Measurements from ENCODE around the gene PANK4. TPM values are rescaled to one million over a fixed set of nuclear protein-coding genes. Genes with fewer than 3 reads are reported as not detected.

Gene PANK4
- total RNA-seq, 8 experiments from 2014 or later = 24.9 to 44.0 (median 37.3) TPM

- Histone ChIP-seq H3K4me3 (no peak overlapping the region), H3K4me1 (replicated peaks in 1 of 2) (peaks cover 33 to 34% of the 10 kb centered on the region in 2 donors), H3K27ac (no peak overlapping the region)
- 50 to 88% (median 80%) methylated on average over 2 to 5 of the region's 12 CpGs; no CpG with 5 or more reads in 3 of the 10 experiments for WGBS, 10 experiments
- no peak for ATAC-seq (replicated peaks in 6 of 8)
- in situ Hi-C loops (cut with MboI; ENCODE audit: low pct_unique_long_range_greater_than_20kb in 2 of 9, low sequenced_read_pairs in 9 of 9, unreplicated experiment in 9 of 9) = no loop called here
These were observed 45.4 kb downstream of the PANK4 start for GRCh38 chr1:2480986-2481364.

DNA sequence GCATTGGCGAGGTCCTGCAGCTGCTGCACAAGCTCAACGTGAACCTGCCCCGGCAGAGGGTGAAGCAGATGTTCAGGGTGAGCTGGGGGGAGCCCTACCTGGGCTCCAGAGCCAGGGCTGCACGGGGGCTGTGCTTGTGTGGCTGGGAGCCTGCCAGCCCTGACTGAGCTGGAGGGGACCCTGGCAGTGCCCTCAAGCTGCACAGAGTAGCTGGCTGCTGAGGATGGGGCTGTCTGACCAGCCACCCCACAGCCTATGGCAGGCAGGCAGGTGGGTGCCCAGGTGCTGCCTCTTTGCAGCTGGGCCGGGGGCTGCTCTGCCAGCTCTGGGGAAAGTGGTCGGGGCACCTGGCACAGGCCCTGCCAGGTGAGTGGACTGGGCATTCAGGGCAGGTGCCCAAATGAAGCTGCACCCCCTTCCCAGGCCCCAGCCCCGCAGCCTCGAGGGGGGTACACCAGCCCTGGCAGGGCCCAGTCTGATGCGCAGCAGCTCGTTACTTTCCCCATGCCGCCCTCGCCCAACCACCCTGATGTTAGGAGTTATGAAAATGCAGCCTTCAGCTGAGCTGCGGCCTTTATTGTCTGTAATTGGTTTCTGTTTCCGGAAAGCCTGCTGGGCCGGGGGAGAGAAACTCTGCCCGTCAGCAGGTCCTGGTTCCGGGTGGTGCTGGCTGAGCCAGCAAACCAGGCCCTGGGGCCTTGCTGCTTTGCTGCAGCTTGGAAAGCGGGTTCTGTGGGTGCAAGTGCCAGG is 46.0 kb downstream of the PANK4 start:
- 18 to 94% (median 78%) methylated on average over 1 to 13 of the region's 18 CpGs; no CpG with 5 or more reads in 2 of the 10 experiments for WGBS, 10 experiments
- H3K4me3 ChIP-seq = no peak overlapping the region
- H3K27ac ChIP-seq = no peak overlapping the region
- ATAC-seq (replicated peaks in 6 of 8) = no peak
- peaks cover 38 to 39% of the 10 kb centered on the region in 2 donors for H3K4me1 ChIP-seq (replicated peaks in 1 of 2)
- in situ Hi-C loops (cut with MboI; ENCODE audit: low pct_unique_long_range_greater_than_20kb in 2 of 9, low sequenced_read_pairs in 9 of 9, unreplicated experiment in 9 of 9) = no loop called here

GRCh38 chr1:2479618-2480017 is 46.8 kb downstream of the PANK4 start:
- H3K27ac ChIP-seq = no peak overlapping the region
- WGBS, 10 experiments = 92 to 96% (median 92%) methylated on average over 5 to 13 of the region's 28 CpGs; no CpG with 5 or more reads in 7 of the 10 experiments
- H3K4me3 ChIP-seq = no peak overlapping the region
- no peak for ATAC-seq (replicated peaks in 6 of 8)
- H3K4me1 ChIP-seq (replicated peaks in 1 of 2) = peaks cover 46 to 47% of the 10 kb centered on the region in 2 donors
- in situ Hi-C loops (cut with MboI; ENCODE audit: low pct_unique_long_range_greater_than_20kb in 2 of 9, low sequenced_read_pairs in 9 of 9, unreplicated experiment in 9 of 9) = no loop called here

GRCh38 chr1:2479186-2479585 is 47.2 kb downstream of the PANK4 start:
- Histone ChIP-seq H3K4me3 (no peak overlapping the region), H3K27ac (no peak overlapping the region), H3K4me1 (replicated peaks in 1 of 2) (peaks cover 50 to 52% of the 10 kb centered on the region in 2 donors)
- ATAC-seq (replicated peaks in 6 of 8) = no peak
- 90% methylated on average over 5 of the region's 20 CpGs; no CpG with 5 or more reads in 9 of the 10 experiments for WGBS, 10 experiments
- in situ Hi-C loops (cut with MboI; ENCODE audit: low pct_unique_long_range_greater_than_20kb in 2 of 9, low sequenced_read_pairs in 9 of 9, unreplicated experiment in 9 of 9) = no loop called here

- H3K4me1 ChIP-seq (replicated peaks in 1 of 2) = peaks cover 63 to 64% of the 10 kb centered on the region in 2 donors
- WGBS, 10 experiments = 16 to 100% (median 69%) methylated on average over 1 to 7 of the region's 35 CpGs; no CpG with 5 or more reads in 7 of the 10 experiments
- no peak overlapping the region for H3K4me3 ChIP-seq
- in situ Hi-C loops (cut with MboI; ENCODE audit: low pct_unique_long_range_greater_than_20kb in 2 of 9, low sequenced_read_pairs in 9 of 9, unreplicated experiment in 9 of 9) = no loop called here
- peak overlapping the region; percentile 17 to 36 for H3K27ac ChIP-seq
- ATAC-seq (replicated peaks in 6 of 8) = peak in 5 of 8 experiments; percentile 56 to 73 (median 65)
These were observed 48.5 kb downstream of the PANK4 start for GRCh38 chr1:2477791-2478499.

- Histone ChIP-seq H3K27ac (peak overlapping the region in 1 of 2 donors; percentile 36), H3K4me1 (replicated peaks in 1 of 2) (peaks cover 69 to 70% of the 10 kb centered on the region in 2 donors), H3K4me3 (no peak overlapping the region)
- in situ Hi-C loops (cut with MboI; ENCODE audit: low pct_unique_long_range_greater_than_20kb in 2 of 9, low sequenced_read_pairs in 9 of 9, unreplicated experiment in 9 of 9) = no loop called here
- WGBS, 10 experiments = 40 to 70% methylated on average over 3 to 4 of the region's 12 CpGs; no CpG with 5 or more reads in 8 of the 10 experiments
- no peak for ATAC-seq (replicated peaks in 6 of 8)
These were observed 49.1 kb downstream of the PANK4 start for GRCh38 chr1:2477309-2477708.

- WGBS, 10 experiments = 60 to 89% (median 83%) methylated on average over 1 to 6 of the region's 34 CpGs; no CpG with 5 or more reads in 6 of the 10 experiments
- peaks cover 75 to 76% of the 10 kb centered on the region in 2 donors for H3K4me1 ChIP-seq (replicated peaks in 1 of 2)
- peak within 1 kb of the TSS; percentile 66 to 68 for H3K27ac ChIP-seq
These were observed 50.1 kb downstream of the PANK4 start, which contains the start of gene PLCH2 for GRCh38 chr1:2476061-2476999. PLCH2 (plus strand) TSS chr1:2476289; CDS start chr1:2476589, 300 bp downstream.

DNA sequence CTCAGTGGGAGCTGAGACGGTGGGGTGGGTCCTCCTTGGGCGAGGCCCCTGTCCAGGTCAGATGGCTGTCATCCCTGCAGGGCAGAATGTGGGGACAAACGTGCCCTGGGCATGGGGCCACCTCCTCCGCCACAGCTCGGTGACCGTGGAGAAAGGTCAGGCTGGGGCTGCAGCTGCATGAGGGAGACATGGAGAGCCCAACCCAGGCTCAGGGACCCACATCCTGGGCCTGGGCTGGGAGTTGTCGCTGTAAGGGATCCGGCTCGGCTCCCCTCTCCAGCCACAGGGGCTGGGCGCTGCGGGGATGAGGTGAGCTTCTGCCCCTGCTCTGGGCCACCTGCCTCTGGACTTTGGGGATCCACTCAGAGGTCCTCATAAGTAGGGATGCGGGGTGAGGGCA is 50.8 kb downstream of the PANK4 start:
- ATAC-seq (replicated peaks in 6 of 8) = no peak
- Histone ChIP-seq H3K4me3 (no peak overlapping the region), H3K27ac (no peak overlapping the region), H3K4me1 (replicated peaks in 1 of 2) (peaks cover 82 to 83% of the 10 kb centered on the region in 2 donors)
- 89 to 93% methylated on average over 3 to 7 of the region's 12 CpGs; no CpG with 5 or more reads in 8 of the 10 experiments for WGBS, 10 experiments
- in situ Hi-C loops (cut with MboI; ENCODE audit: low pct_unique_long_range_greater_than_20kb in 2 of 9, low sequenced_read_pairs in 9 of 9, unreplicated experiment in 9 of 9) = no loop called here

More at GRCh38 chr1:2476061-2476999, 50.1 kb downstream of the PANK4 start, which contains the start of gene PLCH2:
- in situ Hi-C loops (cut with MboI; ENCODE audit: low pct_unique_long_range_greater_than_20kb in 2 of 9, low sequenced_read_pairs in 9 of 9, unreplicated experiment in 9 of 9) = no loop called here
- H3K4me3 ChIP-seq = no peak within 1 kb of the TSS
- ATAC-seq (replicated peaks in 6 of 8) = peak in 1 of 8 experiments; percentile 65

GRCh38 chr1:2474933-2475371 is 51.4 kb downstream of the PANK4 start:
- WGBS, 10 experiments = 0 to 73% (median 46%) methylated on average over 1 to 9 of the region's 13 CpGs; no CpG with 5 or more reads in 4 of the 10 experiments
- Histone ChIP-seq H3K4me1 (replicated peaks in 1 of 2) (peaks cover 89 to 90% of the 10 kb centered on the region in 2 donors), H3K4me3 (no peak overlapping the region), H3K27ac (peak overlapping the region; percentile 66 to 68)
- ATAC-seq (replicated peaks in 6 of 8) = peak in 5 of 8 experiments; percentile 20 to 79 (median 33)
- in situ Hi-C loops (cut with MboI; ENCODE audit: low pct_unique_long_range_greater_than_20kb in 2 of 9, low sequenced_read_pairs in 9 of 9, unreplicated experiment in 9 of 9) = no loop called here

- ATAC-seq (replicated peaks in 6 of 8) = peak in 5 of 8 experiments; percentile 5 to 50 (median 33)
- Histone ChIP-seq H3K4me1 (replicated peaks in 1 of 2) (peaks cover 95 to 96% of the 10 kb centered on the region in 2 donors), H3K4me3 (no peak overlapping the region), H3K27ac (peak overlapping the region; percentile 66 to 68)
- in situ Hi-C loops (cut with MboI; ENCODE audit: low pct_unique_long_range_greater_than_20kb in 2 of 9, low sequenced_read_pairs in 9 of 9, unreplicated experiment in 9 of 9) = no loop called here
- 33 to 100% methylated on average over 1 of the region's 17 CpGs; no CpG with 5 or more reads in 8 of the 10 experiments for WGBS, 10 experiments
These were observed 52.1 kb downstream of the PANK4 start for GRCh38 chr1:2474104-2474844.

DNA sequence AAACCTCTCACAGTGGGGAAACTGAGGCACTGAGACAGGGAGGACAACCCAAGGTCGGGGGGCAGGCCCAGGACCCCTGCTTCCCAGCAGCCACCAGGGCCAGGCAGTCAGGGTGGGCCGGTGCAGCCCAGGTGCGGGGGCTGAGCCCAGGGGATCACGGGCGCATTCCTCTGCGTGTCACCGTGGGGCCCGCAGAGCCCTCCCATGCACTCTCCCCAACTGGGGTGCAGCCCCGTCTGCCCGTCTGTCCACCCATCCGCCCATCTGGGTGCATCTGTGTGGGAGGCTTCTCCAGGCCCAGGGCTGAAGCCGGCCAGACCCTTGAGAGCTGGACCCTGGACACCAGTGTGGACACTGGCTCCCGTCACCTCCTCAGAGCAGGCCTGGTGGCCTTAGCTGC is 53.2 kb downstream of the PANK4 start:
- in situ Hi-C loops (cut with MboI; ENCODE audit: low pct_unique_long_range_greater_than_20kb in 2 of 9, low sequenced_read_pairs in 9 of 9, unreplicated experiment in 9 of 9) = no loop called here
- H3K4me1 ChIP-seq (replicated peaks in 1 of 2) = peaks cover 100% of the 10 kb centered on the region in 2 donors
- no peak overlapping the region for H3K4me3 ChIP-seq
- H3K27ac ChIP-seq = peak overlapping the region; percentile 66 to 68
- peak in 1 of 8 experiments; percentile 1 for ATAC-seq (replicated peaks in 6 of 8)
- WGBS, 10 experiments = 73 to 86% (median 76%) methylated on average over 2 to 8 of the region's 13 CpGs; no CpG with 5 or more reads in 5 of the 10 experiments
